HT1080 (cell line): Measurements from ENCODE around the gene STK24. TPM values are rescaled to one million over a fixed set of nuclear protein-coding genes. Genes with fewer than 3 reads are reported as not detected.

ENCODE experiments used
- DNase-seq: peaks from one replicate; pipeline ENCODE4 v3.0.0-alpha.2; 2015; ENCODE audit warnings: low read depth
- total RNA-seq: library from RNA; depleted of rRNA; stranded (reverse); fragments of >200 nt; shearing (Covaris generic); gene quantifications from 2 replicates; pipeline ENCODE4 v1.2.3, GENCODE V29; 2014

STK24 gene
- total RNA-seq, 1 experiment from 2014 or later = 81.7 TPM

GRCh38 chr13:98512774-98513665 is 63.9 kb downstream of the STK24 start:
- DNase-seq = no peak

GRCh38 chr13:98511435-98511834 is 65.5 kb downstream of the STK24 start:
- DNase-seq = no peak

GRCh38 chr13:98510156-98510509 is 66.8 kb downstream of the STK24 start:
- DNase-seq = no peak

- DNase-seq = peak; percentile 87
Observed at GRCh38 chr13:98509271-98510155, 67.4 kb downstream of the STK24 start.

GRCh38 chr13:98508685-98509084 is 68.2 kb downstream of the STK24 start:
- peak; percentile 22 for DNase-seq

GRCh38 chr13:98508280-98508679 is 68.6 kb downstream of the STK24 start:
- no peak for DNase-seq

GRCh38 chr13:98507282-98507797 is 69.6 kb downstream of the STK24 start:
- peak; percentile 27 for DNase-seq

- no peak for DNase-seq
Observed at GRCh38 chr13:98506728-98507230, 70.1 kb downstream of the STK24 start.

- no peak for DNase-seq
Observed at GRCh38 chr13:98506322-98506721, 70.6 kb downstream of the STK24 start.

- DNase-seq = no peak
Observed at GRCh38 chr13:98505217-98505616, 71.7 kb downstream of the STK24 start.

GRCh38 chr13:98504371-98504963 is 72.4 kb downstream of the STK24 start:
- DNase-seq = no peak

GRCh38 chr13:98504029-98504351 is 72.9 kb downstream of the STK24 start:
- no peak for DNase-seq

- no peak for DNase-seq
Observed at GRCh38 chr13:98503175-98504028, 73.5 kb downstream of the STK24 start.

- no peak for DNase-seq
Observed at GRCh38 chr13:98500963-98501421, 75.9 kb downstream of the STK24 start.

GRCh38 chr13:98496966-98497365 is 79.9 kb downstream of the STK24 start:
- no peak for DNase-seq

- no peak for DNase-seq
Observed at GRCh38 chr13:98496479-98496791, 80.5 kb downstream of the STK24 start.

GRCh38 chr13:98495627-98496478 is 81.1 kb downstream of the STK24 start:
- DNase-seq = no peak

GRCh38 chr13:98494769-98495168 is 82.1 kb downstream of the STK24 start:
- DNase-seq = no peak

GRCh38 chr13:98493042-98493712 is 83.7 kb downstream of the STK24 start:
- DNase-seq = no peak
